ENCODE results near the gene PTGIS. TPM values are rescaled to one million over a fixed set of nuclear protein-coding genes. Genes with fewer than 3 reads are reported as not detected.

The PTGIS gene
- total and polyA plus RNA-seq, 2 donors (not counting 1 experiment from before 2014, with no cell fraction given) = not detected

DNA sequence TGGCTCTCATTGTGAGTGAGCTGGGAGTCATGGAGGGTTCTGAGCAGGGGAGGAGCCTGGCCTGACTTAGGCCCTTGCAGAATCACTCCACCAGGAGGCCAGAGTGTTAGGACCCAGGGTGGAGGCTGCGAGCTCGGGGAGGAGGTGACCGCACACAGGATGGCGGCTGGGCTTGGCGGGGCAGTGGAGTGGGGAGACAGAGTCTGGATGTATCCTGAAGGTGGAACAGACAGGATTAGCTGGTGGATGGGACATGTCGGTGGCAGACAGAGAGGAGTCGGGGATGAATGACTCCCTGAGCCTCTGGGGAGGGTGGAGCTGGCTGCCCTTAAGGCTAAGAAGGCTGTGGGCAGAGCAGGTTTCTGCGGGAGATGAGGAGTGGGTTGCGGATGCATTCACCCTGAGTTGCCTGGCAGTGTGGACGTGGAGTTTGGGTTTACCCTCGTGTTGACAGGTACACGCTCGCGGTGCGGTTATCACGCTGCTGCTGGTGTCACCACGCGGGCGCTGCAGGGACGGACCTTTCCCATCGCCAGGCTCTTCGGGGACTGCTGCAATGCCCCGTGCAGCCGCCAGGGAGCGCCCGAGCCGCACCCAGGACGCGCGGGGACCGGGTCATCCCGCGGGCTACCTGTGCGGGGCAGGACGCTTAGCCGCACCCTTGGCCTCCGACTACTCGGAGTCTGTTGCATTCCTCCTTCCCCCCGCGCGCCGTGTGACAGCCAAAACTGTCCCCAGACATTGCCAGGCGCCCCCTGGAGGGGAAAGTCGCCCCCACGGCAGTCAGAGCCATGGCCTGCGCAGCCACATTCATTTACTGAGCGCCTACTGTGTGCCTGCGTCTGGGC lies 43.0 kb upstream of the PTGIS start:
- H3K27me3 Mint-ChIP-seq = peaks cover 14% of the 10 kb centered on the region
- TF ChIP-seq EZH2 (IDR thresholded peaks at IDR 0.05; ENCODE audit: borderline replicate concordance, insufficient read depth, low read depth, low read length, poor library complexity, severe bottlenecking) = no peak
- TF ChIP-seq, protein P1, sequence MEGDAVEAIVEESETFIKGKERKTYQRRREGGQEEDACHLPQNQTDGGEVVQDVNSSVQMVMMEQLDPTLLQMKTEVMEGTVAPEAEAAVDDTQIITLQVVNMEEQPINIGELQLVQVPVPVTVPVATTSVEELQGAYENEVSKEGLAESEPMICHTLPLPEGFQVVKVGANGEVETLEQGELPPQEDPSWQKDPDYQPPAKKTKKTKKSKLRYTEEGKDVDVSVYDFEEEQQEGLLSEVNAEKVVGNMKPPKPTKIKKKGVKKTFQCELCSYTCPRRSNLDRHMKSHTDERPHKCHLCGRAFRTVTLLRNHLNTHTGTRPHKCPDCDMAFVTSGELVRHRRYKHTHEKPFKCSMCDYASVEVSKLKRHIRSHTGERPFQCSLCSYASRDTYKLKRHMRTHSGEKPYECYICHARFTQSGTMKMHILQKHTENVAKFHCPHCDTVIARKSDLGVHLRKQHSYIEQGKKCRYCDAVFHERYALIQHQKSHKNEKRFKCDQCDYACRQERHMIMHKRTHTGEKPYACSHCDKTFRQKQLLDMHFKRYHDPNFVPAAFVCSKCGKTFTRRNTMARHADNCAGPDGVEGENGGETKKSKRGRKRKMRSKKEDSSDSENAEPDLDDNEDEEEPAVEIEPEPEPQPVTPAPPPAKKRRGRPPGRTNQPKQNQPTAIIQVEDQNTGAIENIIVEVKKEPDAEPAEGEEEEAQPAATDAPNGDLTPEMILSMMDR (IDR thresholded peaks at IDR 0.05) = peak; percentile 100
- no peaks in the 10 kb centered on the region for H3K36me3 ChIP-seq (replicated peaks in 1 of 2; ENCODE audit: control extremely low read depth in 1 of 2, control insufficient read depth in 1 of 2, extremely low read depth in 1 of 2, insufficient read depth in 2 of 2, low read length in 1 of 2)

More for the DNA sequence above, 43.0 kb upstream of the PTGIS start:
- H3K4me2 ChIP-seq (replicated peaks; ENCODE audit: low read depth, low read length, poor library complexity, severe bottlenecking) = peak overlapping the region; percentile 73
- Mint-ChIP-seq H3K4me3 (peak overlapping the region; percentile 67), H3K27ac (no peak overlapping the region), H3K9me3 (ENCODE audit: insufficient read depth) (no peaks in the 10 kb centered on the region), H3K4me1 (peaks cover 18% of the 10 kb centered on the region)
- 15% methylated on average over 48 of the region's 48 CpGs for WGBS (ENCODE audit: insufficient coverage)
- H3K27ac ChIP-seq (ENCODE audit: low read length in 2 of 2) = peak overlapping the region in 1 of 2 donors; percentile 6
- ATAC-seq (ENCODE audit: low read depth) (peak; percentile 88), DNase-seq (peak; percentile 84)
- no peaks in the 10 kb centered on the region for H3K9me3 ChIP-seq (ENCODE audit: control extremely low read depth in 1 of 3, control insufficient read depth in 2 of 3, insufficient read depth in 1 of 3, low read length in 2 of 3)
- H3K79me2 ChIP-seq (ENCODE audit: control insufficient read depth, insufficient read depth, low read length) = no peaks in the 10 kb centered on the region
- H4K20me1 ChIP-seq (ENCODE audit: control insufficient read depth, insufficient read depth, low read length, poor library complexity, severe bottlenecking) = no peaks in the 10 kb centered on the region
- intact Hi-C loops (cut with micrococcal nuclease) = loop anchor here (1.0 to 5.0 kb wide), 4 partner anchors 101 to 317 kb away; partner anchors contain the start of gene B4GALT5
- peaks cover 14 to 20% of the 10 kb centered on the region in 2 donors for H3K4me1 ChIP-seq (ENCODE audit: control insufficient read depth in 2 of 2, insufficient read depth in 2 of 2, low read length in 2 of 2)
- ChIA-PET POLR2A (no interaction called here), CTCF (interaction anchor here (0.7 to 12.2 kb wide), 32 partner anchors 11 to 1786 kb away, joined by 3 to 241 read pairs (median 4); partner anchors contain the start of gene SLC9A8)
- H2AFZ ChIP-seq (ENCODE audit: insufficient read depth, low read depth, low read length, poor library complexity, severe bottlenecking) = peak overlapping the region; percentile 52
- H3K4me3 ChIP-seq (ENCODE audit: control extremely low read depth in 1 of 5, extremely low read depth in 1 of 5, insufficient read depth in 1 of 5, low read depth in 2 of 5, low read length in 4 of 5) = peak overlapping the region in 2 of 5 experiments; percentile 15
- H3K27me3 ChIP-seq (replicated peaks in 1 of 4; ENCODE audit: control extremely low read depth in 1 of 4, control insufficient read depth in 3 of 4, insufficient read depth in 4 of 4, low read length in 3 of 4) = peaks cover 0 to 29% (median 8%) of the 10 kb centered on the region in 4 experiments
- peak overlapping the region; percentile 34 for H3K9ac ChIP-seq (ENCODE audit: low read length)
